Activated T-helper 17 cell treated with anti-CD3 and anti-CD28 coated beads, Interleukin-2, amount 50 U/mL, for 72 hours (primary cell): ENCODE data around the gene HECW1. TPM values are rescaled to one million over a fixed set of nuclear protein-coding genes. Genes with fewer than 3 reads are reported as not detected.
"Not testable (repeated sequence)": the region's sequence is repeated elsewhere in the genome, so short reads cannot be mapped to it uniquely, and the experiment has no call there.

ENCODE experiments used
- ATAC-seq: fragments of 150-1000 bp; cut with Tn5 transposase; replicated peaks from 2 replicates; pipeline ENCODE4 v1.10.0; 2021; ENCODE audit warnings: mild to moderate bottlenecking, moderate library complexity
- H3K27ac Mint-ChIP-seq: one replicate; pipeline ENCODE4 v1.8.0; 2022; ENCODE audit warnings: mixed read lengths
- H3K27me3 Mint-ChIP-seq: one replicate; pipeline ENCODE4 v1.8.0; 2022; ENCODE audit warnings: mixed read lengths
- H3K36me3 Mint-ChIP-seq: one replicate; pipeline ENCODE4 v1.8.0; 2022; ENCODE audit warnings: low read depth, mild to moderate bottlenecking, mixed read lengths
- H3K4me1 Mint-ChIP-seq: one replicate; pipeline ENCODE4 v1.8.0; 2022; ENCODE audit warnings: mixed read lengths
- H3K4me3 Mint-ChIP-seq: one replicate; pipeline ENCODE4 v1.8.0; 2022; ENCODE audit warnings: mild to moderate bottlenecking, mixed read lengths
- H3K9me3 Mint-ChIP-seq: one replicate; pipeline ENCODE4 v1.8.0; 2022; ENCODE audit warnings: mixed read lengths
- total RNA-seq, 2 donors: library from RNA; stranded (reverse); gene quantifications; one replicate each; pipeline ENCODE4 v1.2.3, GENCODE V29; 2022

The HECW1 gene
- total RNA-seq, 2 donors from 2014 or later, result not detected

GRCh38 chr7:43317075-43317474 lies 204.6 kb downstream of the HECW1 start:
- Mint-ChIP-seq H3K27me3 (peaks cover 8% of the 10 kb centered on the region), H3K9me3 (no peaks in the 10 kb centered on the region), H3K4me1 (peaks cover 15% of the 10 kb centered on the region), H3K4me3 (no peak overlapping the region), H3K27ac (no peak overlapping the region), H3K36me3 (no peaks in the 10 kb centered on the region)
- no peak for ATAC-seq

- Mint-ChIP-seq H3K27me3 (peaks cover 11% of the 10 kb centered on the region), H3K27ac (no peak overlapping the region), H3K9me3 (no peaks in the 10 kb centered on the region), H3K4me3 (no peak overlapping the region), H3K4me1 (peaks cover 15% of the 10 kb centered on the region), H3K36me3 (no peaks in the 10 kb centered on the region)
- ATAC-seq, result no peak
These were observed 205.8 kb downstream of the HECW1 start for GRCh38 chr7:43318188-43318770.

- Mint-ChIP-seq H3K27me3 (peaks cover 16% of the 10 kb centered on the region), H3K4me1 (no peaks in the 10 kb centered on the region), H3K9me3 (no peaks in the 10 kb centered on the region), H3K4me3 (no peak overlapping the region), H3K27ac (no peak overlapping the region), H3K36me3 (no peaks in the 10 kb centered on the region)
- ATAC-seq, result no peak
These were observed 213.1 kb downstream of the HECW1 start for GRCh38 chr7:43325595-43325994.

DNA sequence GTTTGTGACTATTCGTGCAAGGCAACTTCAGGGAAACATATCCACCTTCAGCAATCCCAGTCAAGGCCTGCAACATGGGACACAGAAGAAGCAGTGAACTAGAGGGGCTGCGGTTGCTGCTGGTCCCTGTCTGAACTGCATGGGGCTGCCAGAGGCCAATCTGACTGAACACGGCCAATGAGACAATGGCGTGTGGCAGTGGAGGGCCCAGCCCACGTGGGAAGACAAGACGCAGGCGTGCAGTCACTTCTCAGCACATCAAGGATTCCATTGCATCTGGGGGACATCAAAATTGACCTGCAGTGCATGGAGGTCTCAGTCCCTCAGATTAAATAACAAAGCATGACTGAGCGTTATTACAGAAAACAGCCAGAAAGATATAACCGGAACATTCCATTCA lies 215.9 kb downstream of the HECW1 start:
- Mint-ChIP-seq H3K4me3 (no peak overlapping the region), H3K4me1 (no peaks in the 10 kb centered on the region), H3K9me3 (no peaks in the 10 kb centered on the region), H3K36me3 (no peaks in the 10 kb centered on the region), H3K27me3 (peaks cover 12% of the 10 kb centered on the region), H3K27ac (no peak overlapping the region)
- no peak for ATAC-seq

DNA sequence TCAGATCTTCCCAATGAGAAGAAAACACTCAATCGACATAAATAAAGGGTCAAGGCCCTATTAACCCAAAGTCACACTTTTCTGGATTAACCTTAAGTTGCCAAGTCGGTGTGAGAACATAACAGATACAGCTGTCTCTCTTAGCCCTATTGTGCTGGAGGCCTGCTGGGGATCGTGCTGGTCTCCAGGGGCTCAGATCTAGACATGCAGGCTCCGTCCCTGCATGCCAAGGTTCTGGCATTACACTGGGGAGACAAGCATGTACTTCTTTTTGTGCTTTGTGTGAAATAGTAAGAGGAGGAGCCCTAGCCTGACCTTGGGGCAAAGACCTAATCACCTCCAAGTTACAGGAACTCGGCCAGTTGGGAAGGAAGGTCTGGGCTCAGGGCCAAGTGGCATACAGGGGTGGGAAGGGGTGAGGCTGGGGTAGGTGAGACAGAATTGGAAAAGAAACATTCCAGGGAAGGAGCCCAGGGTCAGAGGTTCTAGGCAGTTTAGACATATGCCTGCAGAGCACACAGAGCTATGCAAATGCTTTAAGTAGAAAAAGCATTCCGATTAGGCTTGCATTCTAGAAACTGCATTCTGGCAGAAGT lies 216.4 kb downstream of the HECW1 start:
- Mint-ChIP-seq H3K4me3 (no peak overlapping the region), H3K27ac (no peak overlapping the region), H3K9me3 (no peaks in the 10 kb centered on the region), H3K27me3 (peaks cover 12% of the 10 kb centered on the region), H3K36me3 (no peaks in the 10 kb centered on the region), H3K4me1 (no peaks in the 10 kb centered on the region)
- ATAC-seq, result no peak

GRCh38 chr7:43332193-43332796 lies 219.8 kb downstream of the HECW1 start:
- Mint-ChIP-seq H3K4me1 (no peaks in the 10 kb centered on the region), H3K36me3 (no peaks in the 10 kb centered on the region), H3K9me3 (no peaks in the 10 kb centered on the region), H3K27ac (no peak overlapping the region), H3K27me3 (peaks cover 6% of the 10 kb centered on the region), H3K4me3 (no peak overlapping the region)
- no peak for ATAC-seq

DNA sequence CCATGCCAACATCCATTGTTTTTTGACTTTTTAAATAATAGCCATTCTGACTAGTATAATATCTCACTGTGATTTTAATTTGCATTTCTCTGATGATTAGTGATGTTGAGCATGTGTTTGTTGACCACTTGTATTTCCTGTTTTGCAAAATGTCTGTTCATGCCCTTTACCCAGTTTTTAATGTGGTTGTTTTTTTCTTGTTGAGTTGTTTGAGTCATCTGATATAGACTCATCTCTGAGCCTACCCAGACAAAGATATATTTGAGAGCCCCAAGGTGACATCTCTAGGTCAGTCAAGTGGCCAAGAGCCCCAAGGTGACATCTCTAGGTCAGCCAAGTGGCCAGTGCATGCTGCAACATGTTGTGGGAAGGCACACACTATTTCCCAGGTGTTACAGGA lies 224.7 kb downstream of the HECW1 start:
- H3K36me3 Mint-ChIP-seq, result no peaks in the 10 kb centered on the region
- H3K4me1 Mint-ChIP-seq, result no peaks in the 10 kb centered on the region
- no peak overlapping the region for H3K27ac Mint-ChIP-seq
- no peak overlapping the region for H3K4me3 Mint-ChIP-seq
- ATAC-seq, result no peak
- H3K27me3 Mint-ChIP-seq, result peaks cover 7% of the 10 kb centered on the region
- H3K9me3 Mint-ChIP-seq, result no peaks in the 10 kb centered on the region

- ATAC-seq, result no peak
- Mint-ChIP-seq H3K4me3 (no peak overlapping the region), H3K36me3 (no peaks in the 10 kb centered on the region), H3K4me1 (no peaks in the 10 kb centered on the region), H3K27me3 (peaks cover 10% of the 10 kb centered on the region), H3K27ac (no peak overlapping the region), H3K9me3 (no peaks in the 10 kb centered on the region)
These were observed 225.4 kb downstream of the HECW1 start for GRCh38 chr7:43337811-43338210.

GRCh38 chr7:43341132-43341531 lies 228.7 kb downstream of the HECW1 start:
- Mint-ChIP-seq H3K4me1 (no peaks in the 10 kb centered on the region), H3K4me3 (no peak overlapping the region), H3K36me3 (no peaks in the 10 kb centered on the region), H3K27me3 (peaks cover 23% of the 10 kb centered on the region), H3K27ac (no peak overlapping the region), H3K9me3 (no peaks in the 10 kb centered on the region)
- ATAC-seq, result no peak

- not testable (repeated sequence) for H3K4me3 Mint-ChIP-seq, H3K4me1 Mint-ChIP-seq, H3K9me3 Mint-ChIP-seq
These were observed 231.0 kb downstream of the HECW1 start for GRCh38 chr7:43343417-43343816.

GRCh38 chr7:43345696-43346095 lies 233.2 kb downstream of the HECW1 start:
- ATAC-seq, H3K9me3 Mint-ChIP-seq, H3K36me3 Mint-ChIP-seq, H3K4me3 Mint-ChIP-seq, H3K4me1 Mint-ChIP-seq, H3K27ac Mint-ChIP-seq: not testable (repeated sequence)
- H3K27me3 Mint-ChIP-seq, result peaks cover 47% of the 10 kb centered on the region

More at GRCh38 chr7:43343417-43343816, 231.0 kb downstream of the HECW1 start:
- not testable (repeated sequence) for ATAC-seq, H3K27ac Mint-ChIP-seq, H3K36me3 Mint-ChIP-seq
- peaks cover 42% of the 10 kb centered on the region for H3K27me3 Mint-ChIP-seq

DNA sequence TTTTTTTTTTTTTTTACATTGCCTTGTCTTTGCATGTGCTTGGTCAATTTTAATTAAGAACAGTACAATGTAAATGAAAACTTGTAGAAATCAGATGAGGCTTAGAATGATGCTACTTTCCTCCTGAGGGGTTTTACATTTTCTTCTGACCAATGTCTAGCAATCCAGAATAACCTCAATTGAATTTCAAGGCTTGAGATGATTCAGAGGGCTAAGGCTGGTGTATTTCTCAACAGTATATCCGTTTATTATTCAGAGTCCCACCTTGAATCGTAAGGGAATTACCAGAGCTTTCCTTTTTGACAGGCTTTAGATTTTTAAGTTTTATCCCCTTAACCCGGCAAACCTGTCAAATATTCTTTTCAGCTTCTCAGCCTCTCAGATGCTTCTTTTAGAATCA lies 239.2 kb downstream of the HECW1 start:
- no peak for ATAC-seq
- Mint-ChIP-seq H3K27me3 (peaks cover 55% of the 10 kb centered on the region), H3K9me3 (peaks cover 3% of the 10 kb centered on the region), H3K27ac (no peak overlapping the region), H3K4me3 (no peak overlapping the region), H3K4me1 (no peaks in the 10 kb centered on the region), H3K36me3 (no peaks in the 10 kb centered on the region)

DNA sequence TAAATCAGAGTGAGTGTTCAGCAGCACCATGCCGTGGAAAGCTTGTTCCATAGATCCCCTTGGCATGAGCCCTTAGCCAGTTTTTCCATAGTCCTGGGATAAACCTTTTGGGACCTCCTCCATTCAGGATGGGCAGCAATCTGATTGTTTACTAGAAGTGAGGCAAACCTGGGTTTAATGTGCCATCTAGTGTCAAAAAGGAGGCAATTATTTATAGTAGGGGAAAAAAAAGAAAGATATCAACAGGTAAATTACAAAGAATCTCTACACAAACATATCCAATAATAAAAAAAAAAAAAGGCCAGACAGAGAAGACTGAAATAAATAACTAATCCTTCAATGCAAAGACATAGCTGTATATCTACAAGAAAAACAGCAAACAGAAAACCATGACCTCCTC lies 241.5 kb downstream of the HECW1 start:
- peaks cover 3% of the 10 kb centered on the region for H3K9me3 Mint-ChIP-seq
- no peak for ATAC-seq
- no peaks in the 10 kb centered on the region for H3K36me3 Mint-ChIP-seq
- no peak overlapping the region for H3K27ac Mint-ChIP-seq
- H3K4me3 Mint-ChIP-seq, result no peak overlapping the region
- H3K27me3 Mint-ChIP-seq, result peaks cover 42% of the 10 kb centered on the region
- H3K4me1 Mint-ChIP-seq, result no peaks in the 10 kb centered on the region

GRCh38 chr7:43362652-43363034 lies 250.2 kb downstream of the HECW1 start:
- peaks cover 8% of the 10 kb centered on the region for H3K27me3 Mint-ChIP-seq
- no peaks in the 10 kb centered on the region for H3K9me3 Mint-ChIP-seq
- no peaks in the 10 kb centered on the region for H3K36me3 Mint-ChIP-seq
- no peak overlapping the region for H3K4me3 Mint-ChIP-seq
- ATAC-seq, result no peak
- H3K27ac Mint-ChIP-seq, result no peak overlapping the region
- no peaks in the 10 kb centered on the region for H3K4me1 Mint-ChIP-seq

DNA sequence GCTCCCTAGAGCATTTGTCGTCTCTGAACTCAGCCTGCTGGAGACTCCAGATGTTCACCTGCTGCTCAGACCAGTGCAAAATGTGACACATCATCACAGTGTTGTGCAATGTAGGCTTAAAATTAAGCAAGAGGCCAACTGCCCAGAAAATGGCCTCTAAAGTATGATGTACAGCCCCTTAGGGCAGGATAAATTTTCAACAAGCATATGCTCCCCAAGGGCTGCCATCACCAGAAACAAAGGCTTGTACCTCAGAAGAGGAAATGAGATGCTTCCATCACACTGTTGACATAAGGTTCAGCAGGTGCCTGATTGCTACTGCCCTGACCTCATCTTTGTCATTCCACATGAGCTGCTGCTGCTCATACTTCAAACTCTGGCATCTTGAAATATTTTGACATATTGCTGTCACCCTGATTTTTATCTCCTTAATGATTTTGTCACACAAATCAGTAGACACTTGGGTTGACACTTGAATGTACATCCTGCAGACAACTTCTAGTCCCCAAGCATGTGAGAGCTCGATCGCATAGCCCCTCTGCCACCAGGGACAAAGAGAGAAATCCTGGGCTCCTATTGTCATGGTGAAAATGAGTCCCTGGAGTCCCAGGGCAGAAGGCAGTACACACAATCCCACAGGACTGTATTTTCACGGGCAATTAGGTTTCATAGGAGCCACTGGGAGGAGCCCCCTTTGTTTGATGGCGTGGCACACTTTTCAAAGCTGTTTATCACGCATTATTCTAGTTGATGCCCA lies 250.8 kb downstream of the HECW1 start:
- no peak overlapping the region for H3K27ac Mint-ChIP-seq
- peaks cover 11% of the 10 kb centered on the region for H3K27me3 Mint-ChIP-seq
- H3K4me3 Mint-ChIP-seq, result no peak overlapping the region
- no peaks in the 10 kb centered on the region for H3K36me3 Mint-ChIP-seq
- H3K4me1 Mint-ChIP-seq, result no peaks in the 10 kb centered on the region
- H3K9me3 Mint-ChIP-seq, result no peaks in the 10 kb centered on the region
- no peak for ATAC-seq
